SW480 (cell line): ENCODE results near the gene CITED4.

Source experiments
- DNase-seq: peaks from one replicate; pipeline ENCODE4 v3.0.0-alpha.2; 2016; ENCODE audit warnings: low spot score

CITED4 gene

GRCh38 chr1:40886318-40887011 is 24.3 kb upstream of the CITED4 start:
- no peak for DNase-seq

GRCh38 chr1:40884055-40884795 is 22.1 kb upstream of the CITED4 start:
- DNase-seq: no peak

DNA sequence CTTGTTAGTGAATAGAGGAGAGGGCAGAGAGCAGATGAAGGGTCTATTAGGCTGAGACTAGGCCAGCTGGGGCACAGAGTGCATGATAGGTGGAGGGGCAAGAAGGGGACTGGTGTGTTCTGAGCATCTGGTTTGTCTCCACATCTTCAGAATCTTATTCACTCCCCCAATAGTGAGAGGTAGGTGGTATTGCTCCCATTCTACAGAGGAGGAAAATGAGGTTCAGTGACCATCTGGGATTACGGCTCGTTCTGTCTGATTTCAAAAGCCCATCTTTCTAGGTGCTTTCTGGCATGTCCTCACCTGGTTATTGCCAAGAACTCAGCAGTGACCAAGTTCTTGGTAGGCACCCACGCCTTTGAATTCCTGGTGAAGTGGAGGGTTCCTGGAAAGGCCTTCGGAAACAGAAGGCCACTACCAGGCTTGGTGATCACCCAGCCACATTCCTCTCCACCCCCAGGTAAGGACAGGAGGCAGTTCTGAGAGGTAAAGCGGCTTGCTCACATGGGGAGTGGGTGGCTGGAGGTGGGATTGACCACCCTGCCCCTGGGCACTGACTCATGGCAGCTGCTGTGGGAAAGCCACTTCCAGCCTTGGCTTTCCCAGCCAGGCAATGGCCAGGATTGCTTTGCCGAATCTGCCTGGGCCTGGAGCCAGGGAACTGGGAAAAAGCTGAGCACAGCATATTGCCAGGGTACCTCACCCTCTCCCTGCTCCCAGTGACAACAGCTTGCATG is 18.8 kb upstream of the CITED4 start:
- no peak for DNase-seq

DNA sequence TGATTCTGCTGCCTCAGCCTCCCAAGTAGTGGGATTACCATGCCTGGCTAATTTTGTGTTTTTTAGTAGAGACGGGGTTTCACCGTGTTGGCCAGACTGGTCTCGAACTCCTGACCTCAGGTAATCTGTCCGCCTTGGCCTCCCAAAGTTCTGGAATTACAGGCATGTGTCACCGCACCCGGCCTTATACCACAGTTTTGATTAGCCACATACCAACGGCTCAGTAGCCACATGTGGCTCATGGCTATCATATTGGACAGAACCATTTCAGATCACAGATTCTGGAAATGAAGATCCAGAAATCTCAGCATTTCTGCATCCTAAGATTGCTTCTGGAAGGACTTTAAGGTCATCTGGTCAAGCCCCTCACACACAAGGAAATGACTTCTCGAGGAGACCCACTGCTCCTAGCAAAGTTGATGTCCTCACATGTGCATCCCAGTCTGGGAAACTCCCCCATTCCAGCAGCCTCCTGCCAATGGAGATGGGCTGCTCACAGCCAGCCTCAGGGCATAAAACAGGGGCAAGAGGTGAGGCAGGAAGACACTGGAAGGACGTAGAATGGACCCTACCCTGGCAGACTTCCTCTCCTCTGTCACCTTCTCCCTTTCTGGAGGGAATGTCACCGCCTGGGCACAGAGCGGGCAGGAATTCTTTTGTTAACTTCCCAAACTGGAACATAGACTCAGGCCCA is 17.5 kb upstream of the CITED4 start:
- DNase-seq: no peak

- DNase-seq: no peak
Observed at GRCh38 chr1:40878906-40879305, 16.7 kb upstream of the CITED4 start.

- peak; percentile 88 for DNase-seq
Observed at GRCh38 chr1:40877698-40878097, 15.5 kb upstream of the CITED4 start.

- no peak for DNase-seq
Observed at GRCh38 chr1:40876891-40877290, 14.7 kb upstream of the CITED4 start.

DNA sequence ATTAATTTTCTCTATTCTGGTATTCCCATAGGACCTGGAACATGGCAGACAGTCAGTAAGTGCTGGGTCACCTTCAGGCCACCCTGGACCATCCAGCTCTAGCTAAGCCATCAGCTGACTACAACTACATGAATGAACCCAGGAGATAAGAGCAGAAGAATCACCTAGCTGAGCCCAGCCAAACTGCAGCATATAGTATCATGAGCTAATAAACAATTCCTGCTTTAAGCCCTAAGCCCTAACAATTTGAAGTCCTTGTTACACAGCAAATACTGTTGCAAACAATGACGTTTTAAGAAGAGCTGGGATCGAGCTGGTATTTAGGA is 14.2 kb upstream of the CITED4 start:
- DNase-seq: no peak

DNA sequence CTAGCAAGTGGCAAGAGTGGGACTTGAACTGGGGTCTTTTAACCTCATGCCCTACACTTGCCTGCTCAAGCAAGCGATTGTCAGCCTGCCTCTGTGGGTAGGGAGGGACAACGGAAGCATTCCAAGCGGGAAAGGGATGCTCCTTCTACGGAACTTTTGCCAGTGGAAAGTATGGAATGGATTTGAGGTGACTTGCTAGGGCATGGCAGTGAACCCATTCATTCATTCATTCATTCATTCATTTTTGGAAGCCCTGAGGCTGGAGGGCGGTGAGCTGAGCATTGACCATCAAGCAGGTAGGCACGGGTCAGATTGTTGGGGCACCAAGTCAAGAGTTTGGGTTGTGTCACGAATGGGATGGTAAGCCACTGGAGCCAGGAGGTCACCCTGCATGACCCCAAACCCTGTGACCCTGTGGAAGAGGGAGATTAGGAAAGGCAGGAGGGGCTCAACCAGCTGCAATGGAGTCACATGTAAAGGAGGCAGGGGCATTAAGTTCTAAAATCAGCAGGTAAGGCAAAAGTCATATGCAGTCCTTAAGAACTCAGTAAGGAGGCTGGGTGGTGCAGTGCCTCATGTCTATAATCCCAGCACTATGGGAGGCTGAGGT is 11.8 kb upstream of the CITED4 start:
- no peak for DNase-seq

- no peak for DNase-seq
Observed at GRCh38 chr1:40872276-40872675, 10.1 kb upstream of the CITED4 start.

GRCh38 chr1:40870135-40870728 is 8.1 kb upstream of the CITED4 start:
- DNase-seq: peak; percentile 27

DNA sequence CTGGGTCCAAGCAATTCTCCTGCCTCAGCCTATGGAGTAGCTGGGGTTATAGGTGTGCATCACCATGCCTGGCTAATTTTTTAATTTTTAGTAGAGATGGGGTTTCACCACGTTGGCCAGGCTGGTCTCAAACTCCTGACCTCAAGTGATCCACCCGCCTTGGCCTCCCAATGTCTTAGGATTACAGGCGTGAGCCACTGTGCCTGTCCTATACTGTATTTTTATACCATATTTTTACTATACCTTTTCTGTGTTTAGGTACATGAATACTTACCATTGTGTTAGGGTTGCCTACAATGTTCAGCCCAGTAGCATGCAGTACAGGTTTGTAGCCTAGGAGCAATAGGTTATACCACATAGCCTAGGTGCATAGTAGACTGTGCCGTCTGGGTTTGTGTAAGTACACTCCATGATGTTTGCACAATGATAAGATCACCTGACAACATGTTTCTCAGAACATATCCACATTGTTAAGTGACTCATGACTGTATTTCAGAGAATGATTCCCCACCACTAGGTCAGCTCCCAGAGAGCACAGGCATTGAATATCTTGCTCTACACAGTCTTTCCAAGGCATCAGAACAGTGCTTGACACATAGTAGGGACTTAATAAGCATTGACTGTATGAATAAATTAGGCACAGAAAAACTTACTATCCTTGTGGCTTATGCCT is 6.0 kb upstream of the CITED4 start:
- DNase-seq: peak; percentile 57

DNA sequence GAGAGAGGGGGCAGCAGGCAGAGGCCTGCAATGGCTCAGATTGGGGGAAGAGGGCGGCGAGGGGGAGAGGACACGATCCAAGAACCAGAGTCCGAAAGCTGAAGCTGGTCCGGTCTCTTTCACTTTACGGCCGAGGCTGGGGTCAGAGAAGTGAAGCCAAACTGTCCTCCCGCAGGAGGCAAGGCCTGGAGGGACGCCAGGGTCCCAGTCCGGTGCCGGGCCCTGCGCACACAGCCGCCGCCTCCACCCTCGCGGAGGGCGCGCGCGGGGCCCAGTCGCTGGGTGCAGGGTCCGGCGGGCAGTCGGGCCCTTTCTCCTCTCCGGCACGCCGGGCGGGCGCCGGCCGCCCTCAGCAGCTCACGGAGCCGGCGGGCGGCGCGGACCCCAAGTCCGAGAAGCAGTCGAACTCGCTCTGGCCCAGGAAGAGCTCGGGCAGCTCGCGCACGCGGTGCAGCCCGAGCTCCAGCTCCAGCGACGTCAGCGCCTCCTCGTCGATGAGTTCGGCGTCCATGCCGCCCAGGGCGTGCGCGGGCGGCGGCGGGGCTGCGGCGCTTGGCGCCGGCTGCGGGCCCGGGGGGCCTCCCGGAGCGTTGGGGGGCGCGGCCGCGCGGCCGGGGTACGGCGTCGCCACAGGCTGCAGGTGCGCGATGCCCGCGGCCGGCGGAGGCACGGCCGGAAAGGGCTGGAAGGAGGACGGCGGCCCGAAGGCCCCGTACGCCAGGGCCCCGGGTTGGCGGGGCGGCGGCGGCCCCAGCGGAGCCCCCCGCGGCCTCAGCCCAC is 749 bp downstream of the CITED4 start:
- DNase-seq: no peak

DNA sequence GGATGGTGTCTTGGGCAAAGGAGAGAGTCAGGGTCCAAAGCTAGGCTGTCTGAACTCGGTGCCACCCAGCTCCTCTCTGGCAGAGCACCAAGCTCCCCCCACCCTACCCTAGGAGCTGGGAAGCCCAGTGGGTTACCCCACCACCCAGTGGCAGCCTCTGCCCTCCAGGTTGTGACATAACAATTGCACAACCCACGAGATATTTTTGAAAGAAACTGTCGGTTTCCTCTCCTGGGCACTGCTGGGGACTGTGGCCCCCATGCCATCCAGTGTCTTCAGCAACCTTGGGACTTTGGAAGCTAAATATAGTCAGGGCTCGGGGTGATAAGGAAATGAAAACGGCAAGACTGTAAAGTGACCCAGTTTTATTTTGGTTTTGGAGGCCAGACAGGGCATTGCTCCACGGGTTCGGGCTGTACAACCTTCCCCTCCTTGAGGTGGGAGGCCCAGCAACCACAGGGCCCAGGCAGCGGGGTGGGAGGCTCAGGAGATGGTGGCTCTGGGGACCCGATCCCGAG is 1.4 kb downstream of the CITED4 start:
- no peak for DNase-seq

GRCh38 chr1:40858856-40859416 is 3.2 kb downstream of the CITED4 start:
- DNase-seq: no peak

- no peak for DNase-seq
Observed at GRCh38 chr1:40857737-40858136, 4.4 kb downstream of the CITED4 start.

GRCh38 chr1:40856656-40857302 is 5.4 kb downstream of the CITED4 start:
- DNase-seq: no peak

GRCh38 chr1:40856116-40856515 is 6.0 kb downstream of the CITED4 start:
- no peak for DNase-seq

GRCh38 chr1:40855513-40855912 is 6.7 kb downstream of the CITED4 start:
- no peak for DNase-seq

DNA sequence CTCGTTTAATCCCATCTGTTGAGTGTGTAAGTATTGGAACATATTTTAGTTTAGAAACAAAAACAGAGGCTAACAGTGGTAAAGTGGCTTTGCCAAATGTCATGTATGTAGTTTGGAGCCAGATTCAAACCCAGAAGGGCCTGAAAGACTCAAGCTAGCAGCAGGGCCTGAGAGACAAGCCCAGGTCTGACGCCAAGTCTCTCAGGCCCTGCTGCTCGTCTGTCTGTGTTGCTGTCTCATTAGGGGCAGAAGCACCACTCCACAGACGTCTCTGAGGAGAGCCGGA is 8.3 kb downstream of the CITED4 start:
- no peak for DNase-seq
